DND-41 (cell line): ENCODE measurements around the gene KCNIP2.

Experiments used
- EZH2 ChIP-seq: IDR thresholded peaks from 3 replicates; pipeline ENCODE4 v1.6.1; 2012; ENCODE audit warnings: borderline replicate concordance, low read depth, mild to moderate bottlenecking, moderate library complexity, low read length, inconsistent platforms; ENCODE audit not compliant: severe bottlenecking
- TF ChIP-seq, protein P1 (sequence below): IDR thresholded peaks from 2 replicates; pipeline ENCODE4 v1.5.1; 2012; ENCODE audit warnings: borderline replicate concordance, low read length, moderate library complexity, mild to moderate bottlenecking; ENCODE audit not compliant: poor library complexity, severe bottlenecking; ENCODE audit errors: extremely low read depth

DNA sequence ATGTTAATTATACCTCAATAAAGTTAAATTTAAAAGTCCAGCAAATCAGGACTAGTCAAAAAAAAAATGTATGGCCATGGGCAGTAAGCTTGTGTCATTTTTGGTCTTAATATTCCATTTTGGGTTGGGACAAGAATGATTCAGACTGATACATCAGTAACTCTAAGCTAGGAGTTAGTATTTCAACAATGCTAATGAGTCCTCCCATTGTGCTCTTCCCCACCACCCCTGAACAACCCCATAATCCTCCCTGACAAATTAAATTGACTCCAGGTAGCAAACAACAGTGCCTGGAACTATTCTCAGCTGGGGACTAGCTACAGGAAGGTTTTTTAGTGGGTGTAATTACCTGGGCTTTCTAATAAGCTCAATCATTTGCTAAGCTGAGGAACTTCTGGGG lies 30.7 kb upstream of the KCNIP2 start:
- TF ChIP-seq, protein P1, sequence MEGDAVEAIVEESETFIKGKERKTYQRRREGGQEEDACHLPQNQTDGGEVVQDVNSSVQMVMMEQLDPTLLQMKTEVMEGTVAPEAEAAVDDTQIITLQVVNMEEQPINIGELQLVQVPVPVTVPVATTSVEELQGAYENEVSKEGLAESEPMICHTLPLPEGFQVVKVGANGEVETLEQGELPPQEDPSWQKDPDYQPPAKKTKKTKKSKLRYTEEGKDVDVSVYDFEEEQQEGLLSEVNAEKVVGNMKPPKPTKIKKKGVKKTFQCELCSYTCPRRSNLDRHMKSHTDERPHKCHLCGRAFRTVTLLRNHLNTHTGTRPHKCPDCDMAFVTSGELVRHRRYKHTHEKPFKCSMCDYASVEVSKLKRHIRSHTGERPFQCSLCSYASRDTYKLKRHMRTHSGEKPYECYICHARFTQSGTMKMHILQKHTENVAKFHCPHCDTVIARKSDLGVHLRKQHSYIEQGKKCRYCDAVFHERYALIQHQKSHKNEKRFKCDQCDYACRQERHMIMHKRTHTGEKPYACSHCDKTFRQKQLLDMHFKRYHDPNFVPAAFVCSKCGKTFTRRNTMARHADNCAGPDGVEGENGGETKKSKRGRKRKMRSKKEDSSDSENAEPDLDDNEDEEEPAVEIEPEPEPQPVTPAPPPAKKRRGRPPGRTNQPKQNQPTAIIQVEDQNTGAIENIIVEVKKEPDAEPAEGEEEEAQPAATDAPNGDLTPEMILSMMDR: no peak
- no peak for TF ChIP-seq EZH2
